ENCODE measurements around the gene SAPCD2.

SAPCD2 gene

DNA sequence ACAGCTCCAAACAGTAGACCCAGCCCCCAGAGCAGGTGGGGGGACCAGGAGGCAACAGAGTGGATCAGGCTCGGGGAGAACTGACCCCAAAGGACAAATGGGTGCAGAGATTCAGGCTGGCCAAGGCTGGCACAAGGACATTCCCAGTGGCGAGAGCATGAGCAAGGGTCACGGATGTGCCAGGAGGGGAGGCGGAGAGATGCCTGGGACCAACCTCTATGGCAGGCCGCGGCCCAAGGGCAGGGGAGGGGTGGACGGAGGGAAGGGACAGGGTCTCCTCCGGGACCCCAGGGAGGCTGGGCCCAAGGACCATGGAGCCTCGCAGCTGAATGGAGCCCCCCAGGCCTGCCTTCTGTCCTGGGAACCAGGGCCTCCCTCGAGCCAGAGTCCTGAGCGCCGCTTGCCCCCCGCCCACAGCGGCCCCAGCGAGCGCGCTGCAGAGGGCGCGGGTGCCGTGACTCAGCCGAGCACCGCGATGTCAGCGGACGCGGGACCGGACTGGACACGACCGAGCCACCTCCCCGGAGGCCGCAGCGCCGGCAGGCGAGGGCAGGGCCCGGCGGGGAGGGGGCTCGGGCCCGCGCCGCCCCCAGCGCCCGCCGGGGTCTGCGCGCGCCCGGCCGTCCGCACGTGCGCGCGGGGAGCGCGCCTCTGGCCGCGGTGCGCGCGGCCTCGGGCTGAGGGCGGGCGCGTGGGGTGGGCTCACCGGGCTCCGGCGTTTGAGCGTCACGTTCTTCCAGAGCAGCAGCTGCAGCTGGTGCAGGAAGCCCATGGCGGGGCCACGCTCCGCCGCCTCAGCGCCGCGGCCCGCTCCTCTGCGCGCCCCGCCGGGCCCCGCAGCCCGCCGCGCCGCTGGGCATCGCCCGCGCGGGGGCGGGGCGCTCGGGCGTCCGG, 42.7 kb downstream of the SAPCD2 start, which contains the start of gene ABCA2:
Gene ABCA2, minus strand, starts transcription at position 869 of the 894 bp plus-strand sequence. Its CDS starts 97 bp downstream, at position 772.
- Mint-ChIP-seq H3K9me3 (no peaks in the 10 kb centered on the region), H3K4me3 (peak within 1 kb of the TSS; percentile 85), H3K27ac (no peak within 1 kb of the TSS), H3K4me1 (peaks cover 14% of the 10 kb centered on the region), H3K27me3 (ENCODE audit: low read depth, poor library complexity) (peaks cover 4% of the 10 kb centered on the region), H3K36me3 (ENCODE audit: low read depth) (no peaks in the 10 kb centered on the region)
- peak; percentile 56 for DNase-seq
- TF ChIP-seq, protein P1, sequence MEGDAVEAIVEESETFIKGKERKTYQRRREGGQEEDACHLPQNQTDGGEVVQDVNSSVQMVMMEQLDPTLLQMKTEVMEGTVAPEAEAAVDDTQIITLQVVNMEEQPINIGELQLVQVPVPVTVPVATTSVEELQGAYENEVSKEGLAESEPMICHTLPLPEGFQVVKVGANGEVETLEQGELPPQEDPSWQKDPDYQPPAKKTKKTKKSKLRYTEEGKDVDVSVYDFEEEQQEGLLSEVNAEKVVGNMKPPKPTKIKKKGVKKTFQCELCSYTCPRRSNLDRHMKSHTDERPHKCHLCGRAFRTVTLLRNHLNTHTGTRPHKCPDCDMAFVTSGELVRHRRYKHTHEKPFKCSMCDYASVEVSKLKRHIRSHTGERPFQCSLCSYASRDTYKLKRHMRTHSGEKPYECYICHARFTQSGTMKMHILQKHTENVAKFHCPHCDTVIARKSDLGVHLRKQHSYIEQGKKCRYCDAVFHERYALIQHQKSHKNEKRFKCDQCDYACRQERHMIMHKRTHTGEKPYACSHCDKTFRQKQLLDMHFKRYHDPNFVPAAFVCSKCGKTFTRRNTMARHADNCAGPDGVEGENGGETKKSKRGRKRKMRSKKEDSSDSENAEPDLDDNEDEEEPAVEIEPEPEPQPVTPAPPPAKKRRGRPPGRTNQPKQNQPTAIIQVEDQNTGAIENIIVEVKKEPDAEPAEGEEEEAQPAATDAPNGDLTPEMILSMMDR (IDR thresholded peaks at IDR 0.05) = no peak

DNA sequence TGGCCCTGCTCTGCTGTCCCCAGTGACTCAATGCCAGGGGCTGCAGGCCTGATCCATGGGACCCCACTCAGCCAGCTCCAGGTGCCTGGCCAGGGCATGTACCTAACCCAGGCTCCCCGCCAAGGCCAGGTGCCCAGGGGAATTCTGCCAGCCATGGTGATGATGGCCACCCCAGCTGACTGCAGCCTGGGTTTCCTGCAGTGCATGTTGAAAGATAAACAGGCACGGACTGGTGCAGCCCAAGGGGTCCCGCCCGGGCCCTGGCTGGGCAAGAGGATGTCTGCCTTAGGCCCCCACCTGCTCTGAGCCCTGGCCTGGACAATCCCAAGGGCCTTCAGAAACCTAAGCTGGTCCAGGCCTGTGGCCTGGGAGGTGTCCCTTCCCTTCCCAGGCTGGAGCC, 43.5 kb downstream of the SAPCD2 start:
- H3K27me3 Mint-ChIP-seq (ENCODE audit: low read depth, poor library complexity) = peaks cover 4% of the 10 kb centered on the region
- TF ChIP-seq, protein P1 (IDR thresholded peaks at IDR 0.05) = no peak
- no peaks in the 10 kb centered on the region for H3K36me3 Mint-ChIP-seq (ENCODE audit: low read depth)
- peaks cover 19% of the 10 kb centered on the region for H3K4me1 Mint-ChIP-seq
- H3K4me3 Mint-ChIP-seq = peak overlapping the region; percentile 85
- H3K27ac Mint-ChIP-seq = no peak overlapping the region
- no peak for DNase-seq
- H3K9me3 Mint-ChIP-seq = no peaks in the 10 kb centered on the region

DNA sequence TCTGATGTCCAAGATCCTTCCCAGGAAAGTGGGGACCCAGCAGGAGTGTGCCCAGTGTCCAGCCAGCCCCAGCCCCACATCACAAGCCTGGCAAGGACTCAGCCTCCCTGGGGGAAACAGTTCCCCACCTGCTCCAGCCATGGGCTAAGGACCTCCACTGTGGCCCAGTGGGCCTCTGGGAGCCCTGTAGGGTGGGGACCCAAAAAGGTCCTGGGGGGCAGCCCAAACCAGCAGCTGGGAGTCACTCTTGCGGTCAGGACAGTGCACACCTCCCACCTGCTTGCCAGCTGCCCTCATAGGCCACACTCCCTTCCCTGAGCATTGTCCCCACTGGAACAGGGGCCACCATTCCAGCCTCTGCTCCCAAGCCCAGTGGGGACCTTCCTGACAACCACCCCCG, 44.0 kb downstream of the SAPCD2 start:
- DNase-seq = no peak
- TF ChIP-seq, protein P1 (IDR thresholded peaks at IDR 0.05) = no peak
- H3K9me3 Mint-ChIP-seq = no peaks in the 10 kb centered on the region
- H3K4me1 Mint-ChIP-seq = peaks cover 19% of the 10 kb centered on the region
- no peak overlapping the region for H3K27ac Mint-ChIP-seq
- no peaks in the 10 kb centered on the region for H3K36me3 Mint-ChIP-seq (ENCODE audit: low read depth)
- peaks cover 4% of the 10 kb centered on the region for H3K27me3 Mint-ChIP-seq (ENCODE audit: low read depth, poor library complexity)
- no peak overlapping the region for H3K4me3 Mint-ChIP-seq

DNA sequence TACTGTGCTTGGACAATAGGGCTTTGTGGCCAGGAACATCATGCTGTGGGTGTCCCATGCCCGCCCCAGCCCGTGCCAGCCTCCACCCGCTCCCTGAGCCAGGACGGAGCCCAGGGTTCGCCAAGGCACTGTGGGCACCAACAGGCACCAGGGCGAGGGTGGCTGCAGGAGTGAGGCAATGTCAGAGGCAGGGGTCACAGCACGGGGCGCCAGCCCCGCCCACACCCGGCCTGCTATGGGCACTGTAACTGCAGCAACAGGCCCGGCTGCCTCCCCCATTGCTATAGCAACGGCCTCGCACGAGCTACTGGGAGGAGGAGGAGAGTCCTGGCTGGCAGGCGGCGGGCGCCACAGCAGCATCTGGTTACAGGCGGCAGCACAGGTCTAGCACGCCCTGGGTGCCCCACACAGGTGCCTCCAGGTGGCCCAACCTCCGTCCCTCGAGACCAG, 44.8 kb downstream of the SAPCD2 start:
- no peak overlapping the region for H3K4me3 Mint-ChIP-seq
- DNase-seq = peak; percentile 45
- TF ChIP-seq, protein P1 (IDR thresholded peaks at IDR 0.05) = no peak
- H3K9me3 Mint-ChIP-seq = no peaks in the 10 kb centered on the region
- peaks cover 19% of the 10 kb centered on the region for H3K4me1 Mint-ChIP-seq
- H3K27ac Mint-ChIP-seq = no peak overlapping the region
- no peaks in the 10 kb centered on the region for H3K36me3 Mint-ChIP-seq (ENCODE audit: low read depth)
- H3K27me3 Mint-ChIP-seq (ENCODE audit: low read depth, poor library complexity) = peaks cover 4% of the 10 kb centered on the region

DNA sequence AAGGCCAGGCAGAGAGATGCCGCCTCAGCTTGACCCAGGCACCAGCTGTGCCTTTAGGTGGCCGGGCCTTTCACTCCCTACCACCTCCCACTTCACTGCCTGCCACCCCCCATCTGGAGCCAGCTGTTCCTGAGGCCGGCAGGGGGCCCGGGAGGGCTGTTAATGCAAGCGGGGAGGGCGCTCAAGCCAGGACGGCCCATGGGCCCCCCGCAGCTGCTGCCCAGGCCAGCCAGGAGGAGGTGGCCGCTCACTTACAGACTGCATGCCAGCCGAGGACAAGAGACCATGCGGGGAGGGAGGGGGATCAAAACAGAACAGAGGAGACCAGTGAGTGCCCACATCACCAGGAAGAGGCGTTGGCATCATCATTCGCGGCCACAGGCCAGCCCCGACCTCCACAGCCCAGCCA, 46.8 kb downstream of the SAPCD2 start:
- Mint-ChIP-seq H3K4me3 (no peak overlapping the region), H3K27me3 (ENCODE audit: low read depth, poor library complexity) (no peaks in the 10 kb centered on the region), H3K4me1 (peaks cover 19% of the 10 kb centered on the region), H3K27ac (no peak overlapping the region), H3K36me3 (ENCODE audit: low read depth) (no peaks in the 10 kb centered on the region), H3K9me3 (no peaks in the 10 kb centered on the region)
- TF ChIP-seq, protein P1 (IDR thresholded peaks at IDR 0.05) = no peak
- DNase-seq = no peak
